CD4-positive, alpha-beta T cell treated with Interleukin-2 at 100 ng/mL for 4 hours (primary cell): Measurements from ENCODE around the gene ANTXR1.
"Not testable (repeated sequence)": the region's sequence is repeated elsewhere in the genome, so short reads cannot be mapped to it uniquely, and the experiment has no call there.

Experiments
- DNase-seq: peaks from one replicate; pipeline ENCODE4 v3.0.0-alpha.2; 2020; ENCODE audit warnings: low spot score

Gene ANTXR1

DNA sequence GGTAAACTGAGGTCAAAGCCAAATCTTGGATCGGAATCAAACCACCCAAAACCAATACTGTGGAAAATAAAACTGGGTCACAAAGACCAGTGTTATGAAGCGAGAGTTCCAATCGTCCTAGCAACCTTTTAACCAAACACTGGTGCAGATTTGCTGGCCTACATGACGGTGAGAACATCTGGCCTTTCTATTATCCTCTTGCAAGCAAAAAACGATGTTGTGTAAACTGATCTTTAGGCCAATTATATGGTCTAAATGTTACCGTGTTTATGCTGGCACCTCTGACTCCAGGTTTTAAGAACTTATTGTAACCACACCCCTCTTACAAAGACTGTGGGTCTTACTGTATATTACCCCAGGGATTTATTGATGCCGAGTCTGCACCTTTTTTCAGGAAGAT lies 228.1 kb downstream of the ANTXR1 start:
- no peak for DNase-seq

- no peak for DNase-seq
Measured at GRCh38 chr2:69241664-69242514, 228.9 kb downstream of the ANTXR1 start.

DNA sequence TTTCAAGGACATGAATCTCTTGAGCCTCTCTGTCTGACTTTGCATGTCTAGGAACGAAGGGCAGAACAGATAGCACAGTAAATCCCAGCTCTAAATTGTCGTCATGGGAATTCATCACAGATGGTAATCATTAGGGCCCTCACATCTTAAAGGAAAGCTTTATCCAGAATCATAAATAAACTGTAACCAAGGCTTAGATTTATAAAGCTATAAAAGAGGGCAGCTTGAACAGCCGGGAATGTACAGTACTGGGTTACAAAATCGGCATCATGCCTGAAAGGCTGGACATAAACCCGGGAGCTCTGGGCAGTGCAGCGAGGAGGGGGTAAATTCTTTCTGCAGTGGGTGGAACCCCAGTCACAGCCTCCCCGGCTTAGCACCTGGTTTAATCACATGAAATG lies 229.7 kb downstream of the ANTXR1 start:
- DNase-seq: no peak

DNA sequence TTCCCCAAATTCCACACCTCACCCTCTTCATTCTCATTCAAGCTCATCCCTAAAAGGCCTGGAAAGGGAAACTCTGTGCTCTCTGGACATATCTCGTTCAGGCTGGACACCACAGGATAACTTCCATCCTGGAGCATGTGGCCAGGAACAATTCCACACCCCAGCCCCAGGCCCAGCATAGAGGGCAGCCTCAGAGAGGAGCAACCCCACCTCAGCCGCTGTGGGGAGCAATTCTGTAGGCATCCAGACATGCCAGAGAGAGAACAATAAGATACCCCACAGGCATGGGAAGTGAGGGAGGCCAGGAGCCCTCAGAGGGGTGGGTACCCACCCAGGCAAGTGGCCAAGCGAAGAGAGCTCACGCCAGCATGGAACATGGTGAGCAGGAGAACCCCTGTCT lies 230.7 kb downstream of the ANTXR1 start:
- no peak for DNase-seq

DNA sequence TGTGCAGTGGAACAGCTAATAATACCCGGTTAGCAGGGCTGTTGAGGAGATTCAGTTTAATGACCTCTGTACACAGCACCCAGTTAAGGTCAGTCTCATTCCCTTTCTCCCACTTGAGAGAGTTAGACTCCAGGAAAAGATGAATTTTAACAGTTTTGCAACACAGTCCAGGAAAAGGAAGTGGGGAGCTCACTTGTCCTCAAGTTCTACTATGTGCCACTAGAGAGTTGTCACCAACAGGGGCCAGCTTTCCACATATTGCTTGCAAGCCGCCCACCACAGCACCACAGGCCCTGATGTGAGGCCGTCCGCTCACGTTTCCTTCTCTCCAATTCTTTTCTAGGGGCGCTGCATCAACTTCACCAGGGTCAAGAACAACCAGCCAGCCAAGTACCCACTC lies 231.9 kb downstream of the ANTXR1 start:
- DNase-seq: no peak

DNA sequence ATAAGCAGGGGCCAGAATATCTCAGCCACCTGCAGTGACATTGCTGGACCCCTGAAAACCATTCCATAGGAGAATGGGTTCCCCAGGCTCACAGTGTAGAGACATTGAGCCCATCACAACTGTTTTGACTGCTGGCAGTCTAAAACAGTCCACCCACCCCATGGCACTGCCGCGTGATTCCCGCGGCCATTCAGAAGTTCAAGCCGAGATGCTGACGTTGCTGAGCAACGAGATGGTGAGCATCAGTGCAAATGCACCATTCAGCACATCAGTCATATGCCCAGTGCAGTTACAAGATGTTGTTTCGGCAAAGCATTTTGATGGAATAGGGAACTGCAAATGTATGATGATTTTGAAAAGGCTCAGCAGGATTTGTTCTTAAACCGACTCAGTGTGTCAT lies 234.6 kb downstream of the ANTXR1 start:
- DNase-seq: no peak

DNA sequence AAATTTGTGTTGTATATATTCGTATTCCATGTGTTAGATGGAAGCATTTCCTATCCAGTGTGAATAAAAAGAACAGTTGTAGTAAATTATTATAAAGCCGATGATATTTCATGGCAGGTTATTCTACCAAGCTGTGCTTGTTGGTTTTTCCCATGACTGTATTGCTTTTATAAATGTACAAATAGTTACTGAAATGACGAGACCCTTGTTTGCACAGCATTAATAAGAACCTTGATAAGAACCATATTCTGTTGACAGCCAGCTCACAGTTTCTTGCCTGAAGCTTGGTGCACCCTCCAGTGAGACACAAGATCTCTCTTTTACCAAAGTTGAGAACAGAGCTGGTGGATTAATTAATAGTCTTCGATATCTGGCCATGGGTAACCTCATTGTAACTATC lies 235.3 kb downstream of the ANTXR1 start:
- DNase-seq: no peak

DNA sequence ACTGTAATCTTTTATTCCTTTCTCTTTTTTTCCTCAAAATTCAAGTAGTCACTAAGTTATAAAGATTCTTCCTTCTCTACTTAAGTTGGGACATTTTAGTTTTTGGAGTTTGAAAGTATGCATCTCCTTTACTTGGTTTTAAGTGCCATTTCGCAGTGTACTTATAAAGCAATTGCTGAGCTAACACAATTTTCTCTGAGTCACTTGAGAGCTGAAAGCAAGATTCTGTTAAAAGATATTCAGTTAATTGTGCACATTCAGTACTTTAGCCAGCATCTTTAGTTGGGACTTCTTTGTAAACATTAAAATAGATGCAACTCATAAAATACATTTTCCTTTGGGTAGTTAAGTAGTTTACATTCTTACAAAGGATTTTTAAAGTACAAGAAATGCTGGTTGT lies 238.0 kb downstream of the ANTXR1 start:
- no peak for DNase-seq

DNA sequence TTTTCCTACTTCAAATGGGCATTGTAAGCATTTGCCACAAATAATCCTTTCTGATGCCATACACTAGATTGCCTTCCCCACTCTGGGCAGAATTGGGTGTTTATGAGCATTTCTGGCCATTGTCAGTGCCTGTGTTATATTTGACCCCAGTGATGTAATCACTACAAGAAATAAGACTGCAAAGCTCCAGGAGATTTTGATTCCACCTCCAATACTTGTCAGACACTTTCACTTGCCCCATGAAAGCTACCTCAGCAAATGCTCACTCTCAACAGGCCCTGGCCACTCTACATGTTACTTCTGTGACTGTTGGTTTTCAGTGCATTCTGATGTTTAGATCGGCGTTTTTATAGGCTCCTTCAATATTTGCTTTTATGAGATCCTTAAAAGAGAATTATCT lies 239.0 kb downstream of the ANTXR1 start:
- no peak for DNase-seq

- DNase-seq: no peak
Measured at GRCh38 chr2:69253112-69253511, 240.1 kb downstream of the ANTXR1 start.

DNA sequence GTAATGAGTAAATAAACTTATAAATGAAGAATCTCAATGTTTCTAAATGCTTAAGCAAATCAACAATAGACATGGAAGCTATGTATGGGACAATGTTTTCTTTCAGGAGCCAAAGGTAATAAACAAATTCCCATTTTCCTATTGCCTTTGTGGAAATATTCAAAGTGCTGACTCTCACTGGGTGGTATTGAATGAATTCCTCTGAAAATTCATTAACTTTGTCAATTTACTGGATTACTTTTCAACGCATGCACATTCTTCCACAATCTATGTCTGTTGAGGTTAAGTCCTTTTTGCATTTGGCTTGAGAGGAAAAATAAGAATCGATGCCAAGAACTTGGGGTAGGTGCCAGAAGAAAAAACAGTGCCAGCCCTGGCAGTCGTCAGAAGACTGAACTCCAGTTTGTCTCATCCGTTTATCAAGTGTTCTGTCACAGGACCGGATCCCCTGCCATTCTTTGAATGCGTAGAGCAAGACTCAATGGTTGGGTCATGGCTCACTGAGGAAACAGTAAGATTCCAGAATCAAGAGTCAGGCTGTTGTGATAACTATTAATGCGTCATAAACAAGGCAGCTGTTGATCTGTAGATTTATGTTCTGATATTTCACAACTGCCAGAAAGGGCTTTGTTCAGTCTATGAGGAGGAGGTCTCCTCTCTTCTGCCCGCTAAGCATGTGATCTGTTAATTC lies 240.8 kb downstream of the ANTXR1 start:
- DNase-seq: no peak

DNA sequence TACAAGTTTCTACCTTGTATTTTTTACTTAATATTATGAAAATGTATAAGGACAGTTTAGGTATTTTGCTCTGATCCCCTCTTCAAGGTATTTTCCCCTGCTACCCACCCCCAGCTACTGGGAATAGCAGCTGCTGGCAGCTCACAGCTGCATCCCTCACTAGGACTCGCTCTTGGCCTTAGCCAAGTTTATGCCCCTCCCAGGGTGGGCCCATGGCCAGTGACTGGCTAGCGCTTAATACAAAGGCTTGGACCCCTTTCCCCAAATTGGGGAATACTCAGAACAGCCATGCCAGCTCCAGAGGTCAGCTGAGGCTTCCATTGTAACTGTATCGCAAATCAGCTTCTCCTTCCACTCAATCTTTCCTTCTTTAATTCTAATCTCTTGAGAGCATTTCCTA lies 242.8 kb downstream of the ANTXR1 start:
- no peak for DNase-seq

DNA sequence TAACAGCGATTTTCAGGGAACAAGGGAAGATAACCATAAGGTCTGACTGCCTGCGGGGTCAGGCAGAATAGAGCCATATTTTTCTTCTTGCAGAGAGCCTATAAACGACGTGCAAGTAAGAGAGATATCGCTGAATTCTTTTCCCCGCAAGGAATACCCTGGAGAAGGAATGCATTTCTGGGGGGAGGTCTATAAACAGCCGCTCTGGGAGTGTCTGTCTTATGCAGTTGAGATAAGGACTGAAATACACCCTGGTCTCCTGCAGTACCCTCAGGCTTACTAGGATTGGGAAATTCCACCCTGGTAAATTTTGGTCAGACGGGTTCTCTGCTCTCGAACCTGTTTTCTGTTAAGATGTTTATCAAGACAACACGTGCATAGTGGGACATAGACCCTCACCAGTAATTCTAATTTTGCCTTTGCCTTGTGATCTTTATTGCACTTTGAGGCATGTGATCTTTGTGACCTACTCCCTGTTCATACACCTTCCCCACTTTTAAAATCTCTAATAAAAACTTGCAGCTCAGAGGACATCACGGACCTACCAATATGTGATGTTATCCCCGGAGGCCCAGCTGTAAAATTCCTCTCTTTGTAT lies 247.1 kb downstream of the ANTXR1 start:
- not testable (repeated sequence) for DNase-seq

GRCh38 chr2:69260666-69261065 lies 247.7 kb downstream of the ANTXR1 start:
- no peak for DNase-seq

DNA sequence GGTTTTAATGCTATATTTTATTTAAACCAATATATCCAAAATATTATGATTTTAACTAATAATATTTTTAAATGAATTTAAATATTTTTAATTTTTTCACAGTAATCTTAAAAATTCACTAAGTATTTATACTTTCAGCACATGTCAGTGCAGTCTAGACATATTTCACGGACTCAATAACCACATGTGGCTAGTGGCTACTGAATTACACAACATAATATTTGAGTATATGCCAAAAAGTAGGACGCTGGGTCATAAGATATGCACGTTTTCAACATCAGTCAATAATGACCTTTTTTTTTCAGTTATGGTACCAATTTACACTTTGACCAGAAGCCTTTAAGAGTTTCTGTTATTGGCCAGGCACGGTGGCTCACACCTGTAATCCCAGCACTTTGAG lies 256.4 kb downstream of the ANTXR1 start:
- no peak for DNase-seq

- no peak for DNase-seq
Measured at GRCh38 chr2:69271831-69272257, 258.9 kb downstream of the ANTXR1 start.

DNA sequence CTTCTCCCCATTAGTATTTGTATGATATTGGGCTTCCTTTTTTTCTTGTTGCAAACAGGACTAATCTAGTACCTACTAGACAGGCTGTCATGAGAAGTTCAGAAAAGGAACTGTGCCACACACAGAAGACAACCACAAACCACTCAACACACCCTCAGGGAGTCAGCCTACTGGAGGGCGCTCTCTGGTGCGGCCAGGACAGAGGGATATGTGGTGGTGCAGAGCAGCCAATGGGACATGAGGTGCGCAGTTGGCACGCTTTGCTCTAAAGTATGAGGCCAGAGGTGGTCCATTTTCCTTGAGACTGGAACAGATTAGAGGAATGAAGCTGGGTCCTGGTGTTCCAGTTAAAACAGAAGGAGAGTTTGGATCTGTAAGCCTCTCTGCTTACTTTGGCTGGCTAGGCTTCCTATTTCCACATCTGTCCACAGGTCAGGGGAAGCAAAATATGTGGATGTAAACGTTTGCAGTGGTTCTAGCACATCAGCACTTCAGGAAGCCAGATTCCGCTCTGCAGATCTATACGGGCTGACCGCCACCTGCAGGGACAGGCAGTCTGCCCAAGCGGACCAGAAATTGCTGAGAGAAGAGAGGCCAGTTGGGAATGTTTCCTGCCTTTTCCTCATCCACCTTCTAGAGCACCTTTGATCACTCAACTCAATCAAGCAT lies 260.0 kb downstream of the ANTXR1 start:
- no peak for DNase-seq

DNA sequence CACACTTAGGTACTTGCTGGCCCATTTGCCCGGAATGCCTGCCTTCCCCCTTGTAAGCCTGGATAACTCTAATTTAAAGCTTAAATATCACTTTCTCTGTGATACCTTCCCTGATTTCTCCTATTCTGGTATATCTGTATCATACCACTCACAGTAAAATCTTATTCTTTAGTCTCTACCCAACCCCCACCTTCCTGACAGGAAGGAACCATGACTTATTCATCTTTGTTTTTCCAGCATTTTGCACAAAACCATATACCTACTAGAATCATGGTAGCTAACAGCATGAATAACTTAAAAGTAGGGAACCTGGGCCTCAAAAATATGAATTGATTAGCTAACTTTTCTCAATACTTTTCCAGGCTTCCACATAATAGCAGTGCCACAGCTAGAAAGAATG lies 262.5 kb downstream of the ANTXR1 start:
- DNase-seq: no peak

GRCh38 chr2:69278366-69278765 lies 265.4 kb downstream of the ANTXR1 start:
- no peak for DNase-seq

DNA sequence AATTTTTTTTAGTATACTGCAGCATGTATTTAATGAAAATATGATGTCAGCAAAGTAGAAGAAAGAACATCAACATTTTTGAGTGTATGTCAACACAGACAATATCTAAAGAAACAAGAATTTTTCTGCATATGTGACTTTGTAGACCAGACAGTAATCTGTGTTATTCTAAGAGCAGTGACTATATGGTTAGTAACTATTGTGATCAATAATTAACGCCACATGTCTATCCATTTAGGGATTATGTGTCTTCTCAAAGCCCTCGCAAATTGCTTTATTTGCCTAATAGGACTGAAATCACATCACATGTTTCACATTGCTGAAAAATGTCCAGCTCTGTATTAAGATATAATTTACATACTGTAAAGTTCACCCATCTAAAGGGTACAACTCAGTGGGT lies 266.2 kb downstream of the ANTXR1 start:
- no peak for DNase-seq

DNA sequence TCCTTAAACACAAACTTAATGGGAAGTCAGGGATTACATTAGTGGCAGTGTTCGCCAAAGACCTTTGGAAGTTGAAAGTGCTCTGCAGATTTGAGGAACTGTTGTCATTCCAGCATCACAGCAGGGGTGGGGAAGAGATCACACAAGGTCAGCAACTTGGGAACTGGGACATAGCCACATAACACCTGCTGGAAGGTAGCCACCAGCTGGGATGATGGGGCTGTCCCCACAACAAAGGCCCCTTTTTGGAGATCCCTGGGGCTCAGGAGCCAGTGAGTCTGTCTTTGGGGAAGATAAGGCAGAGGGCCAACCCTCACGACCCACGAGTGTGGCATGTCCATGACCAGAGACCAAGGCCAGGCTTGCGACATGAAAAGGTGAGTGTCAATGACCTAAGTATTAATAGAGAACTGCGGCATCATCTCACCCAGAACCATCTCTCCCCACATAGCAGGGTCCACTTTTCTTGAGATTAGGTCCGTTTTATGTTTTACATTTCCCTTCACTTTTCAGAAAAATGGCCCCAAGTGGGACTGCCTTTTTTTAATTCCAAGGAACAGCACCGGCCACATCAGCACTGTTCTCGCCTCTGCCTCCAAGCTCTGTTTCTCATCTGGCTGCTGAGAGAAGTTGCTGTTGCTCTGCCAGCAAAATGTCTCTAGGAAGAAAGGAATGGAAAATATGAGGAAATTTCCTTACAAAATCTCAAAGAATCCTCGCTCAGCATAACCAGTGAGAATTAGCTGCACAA lies 267.1 kb downstream of the ANTXR1 start:
- no peak for DNase-seq
